ENCODE measurements around the gene OGDHL.
"Not testable (repeated sequence)": the region's sequence is repeated elsewhere in the genome, so short reads cannot be mapped to it uniquely, and the experiment has no call there.

The OGDHL gene

GRCh38 chr10:49738616-49739360, 23.3 kb downstream of the OGDHL start:
- no peak for DNase-seq

- DNase-seq, result no peak
Measured at GRCh38 chr10:49737474-49738201, 24.5 kb downstream of the OGDHL start.

GRCh38 chr10:49736564-49737113, 25.5 kb downstream of the OGDHL start:
- DNase-seq, result no peak

GRCh38 chr10:49735848-49736563, 26.1 kb downstream of the OGDHL start:
- DNase-seq, result no peak

- no peak for DNase-seq
Measured at GRCh38 chr10:49735161-49735560, 27.0 kb downstream of the OGDHL start.

GRCh38 chr10:49734676-49735075, 27.4 kb downstream of the OGDHL start:
- DNase-seq, result no peak

- DNase-seq, result no peak
Measured at GRCh38 chr10:49733866-49734265, 28.3 kb downstream of the OGDHL start.

GRCh38 chr10:49726593-49726992, 35.5 kb downstream of the OGDHL start:
- no peak for DNase-seq

- not testable (repeated sequence) for DNase-seq
Measured at GRCh38 chr10:49715157-49715556, 47.0 kb downstream of the OGDHL start.

- no peak for DNase-seq
Measured at GRCh38 chr10:49713266-49713665, 48.9 kb downstream of the OGDHL start.

GRCh38 chr10:49711481-49711880, 50.6 kb downstream of the OGDHL start:
- DNase-seq, result no peak

GRCh38 chr10:49710966-49711365, 51.2 kb downstream of the OGDHL start:
- DNase-seq, result no peak

GRCh38 chr10:49709934-49710333, 52.2 kb downstream of the OGDHL start:
- DNase-seq, result no peak

- no peak for DNase-seq
Measured at GRCh38 chr10:49707585-49707984, 54.5 kb downstream of the OGDHL start.

GRCh38 chr10:49700997-49701396, 61.1 kb downstream of the OGDHL start:
- no peak for DNase-seq

GRCh38 chr10:49700211-49700610, 61.9 kb downstream of the OGDHL start:
- no peak for DNase-seq

GRCh38 chr10:49698679-49699078, 63.4 kb downstream of the OGDHL start:
- DNase-seq, result no peak

- no peak for DNase-seq
Measured at GRCh38 chr10:49696311-49696710, 65.8 kb downstream of the OGDHL start.

GRCh38 chr10:49694466-49694865, 67.7 kb downstream of the OGDHL start:
- no peak for DNase-seq

- no peak for DNase-seq
Measured at GRCh38 chr10:49691588-49691987, 70.5 kb downstream of the OGDHL start.

- no peak for DNase-seq
Measured at GRCh38 chr10:49690698-49691356, 71.3 kb downstream of the OGDHL start.

GRCh38 chr10:49689882-49690510, 72.1 kb downstream of the OGDHL start:
- no peak for DNase-seq
